Measurements from ENCODE around the gene KRTAP5-2.

KRTAP5-2 gene

DNA sequence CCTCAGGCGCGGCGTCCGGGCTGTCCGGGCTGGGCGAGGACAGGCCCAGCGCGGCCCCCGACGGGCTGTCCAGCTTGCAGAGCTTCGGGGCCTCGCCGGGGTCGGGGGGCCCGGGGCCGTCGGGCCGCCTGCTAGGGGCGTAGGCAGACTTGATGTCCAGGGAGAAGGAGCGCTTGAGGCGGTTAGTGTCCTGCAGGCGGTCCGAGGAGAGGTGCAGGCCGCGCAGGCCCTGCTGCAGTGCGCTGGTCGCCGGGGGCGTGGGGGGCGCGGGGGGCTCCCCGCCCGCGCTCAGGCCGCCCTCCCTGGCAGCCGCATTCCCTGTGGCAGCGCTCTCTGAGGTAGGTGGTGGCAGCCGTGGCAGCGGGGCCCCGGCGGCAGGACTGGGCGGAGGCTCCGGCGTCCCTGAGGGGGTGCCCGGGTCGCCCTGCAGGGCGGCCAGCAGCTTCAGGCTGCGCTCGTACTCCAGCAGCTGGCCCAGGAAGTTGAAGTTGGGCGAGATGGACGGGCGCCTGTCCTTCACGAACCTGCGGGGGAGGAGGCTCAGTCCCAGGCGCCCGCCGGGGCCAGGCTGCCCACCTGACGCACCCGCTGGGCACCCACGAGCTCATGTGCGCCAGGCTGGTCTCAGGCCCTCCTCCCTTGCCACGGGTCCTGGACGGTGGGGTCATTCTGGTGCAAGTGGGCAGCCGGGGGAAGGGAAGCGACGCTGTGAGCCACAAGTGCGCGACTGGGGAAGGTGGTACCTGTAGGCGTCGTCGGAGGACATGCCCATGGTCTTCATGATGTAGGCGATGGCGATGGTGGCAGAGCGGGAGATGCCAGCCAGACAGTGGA, 40.8 kb downstream of the KRTAP5-2 start:
- DNase-seq, result no peak

DNA sequence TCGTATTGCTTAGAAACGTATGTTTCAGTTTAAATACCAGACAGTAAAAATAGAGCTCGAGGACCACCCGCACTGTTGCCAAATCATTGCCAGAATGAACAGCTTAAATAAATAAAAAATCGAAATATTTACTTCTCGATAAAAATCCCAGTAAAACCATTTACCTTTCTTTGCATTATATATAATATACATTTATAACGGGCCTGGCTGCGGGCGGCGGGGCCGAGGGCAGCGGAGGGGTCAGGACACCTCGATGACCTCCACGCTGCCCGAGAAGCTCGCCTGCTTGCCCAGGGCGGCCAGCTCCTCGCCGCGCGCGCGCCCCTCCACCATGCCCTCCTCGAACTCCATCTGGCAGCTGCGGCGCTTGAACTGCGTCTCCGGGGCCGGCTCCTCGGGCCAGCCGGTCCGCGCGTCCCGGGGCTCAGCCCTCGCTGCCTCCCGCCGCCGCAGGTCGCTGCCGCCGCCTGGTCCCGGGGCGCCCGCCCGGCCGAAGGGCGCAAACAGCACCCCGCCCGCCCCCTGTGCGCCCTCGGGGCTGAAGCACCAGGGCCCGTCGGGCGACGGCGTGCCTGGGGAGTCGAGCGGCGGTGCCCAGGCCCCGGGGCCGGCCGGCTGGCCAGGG, 41.7 kb downstream of the KRTAP5-2 start:
- DNase-seq, result no peak

GRCh38 chr11:1555713-1556153, 42.4 kb downstream of the KRTAP5-2 start:
- no peak for DNase-seq

DNA sequence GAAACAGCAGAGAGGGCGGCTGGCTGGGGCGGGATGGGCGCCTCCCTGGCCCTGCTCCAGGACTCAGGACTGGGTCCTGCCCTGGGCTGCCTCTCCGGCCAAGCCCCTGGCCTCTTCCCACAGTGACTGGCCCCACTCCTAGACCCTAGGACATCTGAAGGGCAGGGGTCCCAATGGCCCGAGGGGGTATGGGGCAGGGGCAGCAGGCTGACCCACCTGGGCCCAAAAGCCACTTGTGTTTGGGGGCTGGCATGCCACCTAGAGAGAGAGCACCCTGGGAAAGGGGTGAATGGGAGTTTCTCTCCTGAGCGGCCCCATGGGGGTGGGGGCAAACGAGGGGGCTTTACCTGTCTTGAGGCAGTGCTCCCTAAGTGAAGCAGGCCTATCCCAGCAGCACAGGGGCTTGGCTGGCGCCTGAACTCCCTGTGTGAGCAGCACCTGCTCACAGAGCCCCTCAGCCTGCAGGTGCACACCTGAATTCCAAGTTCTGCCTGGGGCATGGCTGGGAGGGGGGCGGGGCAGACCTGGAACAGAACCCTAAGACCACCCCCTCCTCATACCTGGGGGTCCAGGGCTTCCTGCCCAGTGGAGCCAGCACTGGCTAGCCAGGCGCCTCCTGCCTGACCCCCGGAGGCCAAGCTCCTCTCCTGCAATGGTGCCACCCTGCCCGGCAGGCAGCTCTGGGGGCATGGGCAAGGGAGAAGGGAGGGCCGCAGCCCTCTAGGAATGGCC, 42.9 kb downstream of the KRTAP5-2 start:
- DNase-seq, result no peak

DNA sequence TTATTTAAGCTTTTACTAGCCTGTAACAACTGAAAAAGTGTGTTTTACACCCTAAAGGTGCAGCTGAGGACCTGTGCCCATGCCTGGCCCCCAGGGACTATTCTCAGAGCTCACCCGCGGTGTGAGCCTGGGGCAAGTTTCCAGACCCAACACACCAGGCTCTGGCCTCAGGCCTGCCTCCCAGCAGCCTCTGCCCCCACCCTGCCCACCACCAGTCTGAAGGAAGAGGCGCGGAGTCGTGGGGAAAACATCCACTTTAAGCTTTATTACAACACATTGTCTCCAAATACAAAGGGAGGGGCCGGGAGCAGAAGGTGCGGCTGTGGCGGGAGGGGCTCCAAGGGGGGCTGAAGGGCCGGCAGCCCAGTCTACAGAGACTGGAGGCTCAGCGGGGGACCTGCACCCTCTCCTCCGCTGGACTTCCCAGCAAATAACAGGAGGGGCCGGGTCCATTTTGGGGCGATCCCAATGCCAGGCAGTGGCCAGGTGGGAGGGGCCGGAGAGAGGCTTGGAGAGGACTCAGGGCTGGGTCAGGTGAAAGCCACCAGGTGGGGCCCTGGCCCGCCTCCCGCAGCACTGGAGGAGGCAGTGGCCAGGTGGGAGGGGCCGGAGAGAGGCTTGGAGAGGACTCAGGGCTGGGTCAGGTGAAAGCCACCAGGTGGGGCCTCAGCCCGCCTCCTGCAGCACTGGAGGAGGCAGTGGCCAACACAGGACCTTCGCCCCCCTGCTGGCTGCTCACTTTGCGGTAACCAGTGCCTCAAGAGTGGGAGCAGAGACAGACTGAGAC, 44.1 kb downstream of the KRTAP5-2 start:
- DNase-seq, result no peak

DNA sequence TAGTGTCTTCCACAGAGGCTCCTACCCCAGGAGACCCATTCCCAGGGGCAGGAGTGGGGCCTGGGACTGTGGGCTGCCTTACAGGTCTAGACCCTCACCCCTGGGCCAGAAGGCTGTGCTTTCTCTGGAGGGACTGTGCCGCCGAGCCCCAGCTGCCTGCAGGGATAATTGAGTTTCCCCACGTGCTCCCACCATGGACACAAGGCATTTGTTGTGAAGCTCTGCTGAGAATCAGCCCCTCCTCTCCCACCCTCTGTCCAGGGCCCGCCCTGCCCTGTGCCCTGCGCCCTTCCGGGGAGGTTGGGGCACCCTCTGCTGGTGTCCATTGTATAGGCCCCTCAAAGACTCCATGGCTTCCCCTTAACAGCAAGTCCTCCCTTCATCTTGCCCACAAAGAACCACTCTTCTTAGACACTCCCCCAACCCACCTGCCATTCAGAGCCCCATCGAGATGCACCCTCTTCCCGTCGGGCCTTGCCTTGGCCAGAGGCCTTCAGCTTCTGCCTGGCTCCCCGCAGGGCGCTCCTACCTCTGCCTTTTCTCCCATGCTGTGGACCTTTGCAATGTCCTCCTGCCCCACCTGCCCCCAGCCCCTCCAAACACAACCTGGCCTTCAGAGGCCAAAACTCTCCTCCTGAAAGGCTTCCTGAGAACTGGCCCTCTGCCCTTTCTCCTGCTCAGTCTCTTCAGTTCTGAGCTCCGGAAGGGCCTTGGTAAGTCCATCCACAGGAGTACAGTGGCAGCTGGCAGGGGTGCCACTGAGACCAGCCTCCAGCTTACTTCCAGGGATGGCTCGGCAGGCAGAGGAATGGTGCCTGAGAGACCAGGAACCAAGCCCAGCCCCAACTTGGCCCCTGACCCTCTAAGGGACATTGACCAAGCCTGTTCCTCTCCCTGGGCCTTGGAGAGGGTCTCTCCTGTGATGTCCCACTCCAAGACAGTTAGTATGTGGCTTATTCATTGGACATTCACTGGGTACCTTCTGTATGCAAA, 48.5 kb downstream of the KRTAP5-2 start:
- DNase-seq, result peak in 43 of 56 donors; percentile 18 to 79 (median 57)

GRCh38 chr11:1548221-1549070, 49.6 kb downstream of the KRTAP5-2 start:
- DNase-seq, result peak in 21 of 56 donors; percentile 15 to 86 (median 48)

DNA sequence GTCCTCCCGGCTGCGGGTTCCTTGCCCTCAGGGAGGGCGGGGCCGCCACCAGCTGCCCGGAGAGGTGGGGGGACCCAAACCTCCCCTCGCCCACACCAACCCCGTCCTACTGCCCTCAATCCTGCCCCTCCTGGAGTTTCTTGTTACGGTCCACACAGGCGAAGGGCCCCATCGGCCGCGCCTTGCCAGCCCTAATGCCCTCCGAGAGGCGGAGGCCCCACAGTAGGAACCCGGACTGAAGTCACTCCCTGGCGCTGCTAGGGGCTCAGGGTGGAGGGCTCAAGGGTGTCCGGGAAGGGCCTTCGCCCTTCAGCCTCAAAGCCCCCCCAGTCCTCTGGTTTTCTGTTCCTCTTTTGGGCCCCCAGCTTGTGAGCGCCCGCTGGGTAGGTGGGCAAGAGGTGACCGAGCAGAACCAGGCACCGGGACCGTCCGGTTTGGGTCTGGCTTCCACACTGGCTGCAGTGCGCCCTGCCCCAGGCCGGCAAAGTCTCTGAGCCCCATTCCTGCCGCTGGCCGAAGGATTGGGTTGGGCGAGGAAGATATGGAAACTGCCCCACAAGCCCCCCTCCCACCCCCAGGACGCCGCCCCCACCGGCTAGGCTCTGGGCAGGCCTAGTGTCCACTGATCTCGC, 50.5 kb downstream of the KRTAP5-2 start:
- no peak for DNase-seq

Data from nucleus accumbens (tissue), 56 donors.